AG08395 (cell line): Measurements from ENCODE around the gene WNT1.

Experiments used
- DNase-seq: peaks from one replicate; pipeline ENCODE4 v3.0.0; 2012; ENCODE audit warnings: mixed read lengths, low spot score

Gene WNT1

GRCh38 chr12:48978291-48978740, at the start of gene WNT1:
WNT1 (plus strand) TSS chr12:48978322; CDS start chr12:48978651, 329 bp downstream.
- no peak for DNase-seq

- DNase-seq: no peak
Observed at GRCh38 chr12:48929551-48929950, 48.6 kb upstream of the WNT1 start.

GRCh38 chr12:48930475-48930874, 47.6 kb upstream of the WNT1 start:
- no peak for DNase-seq

GRCh38 chr12:48932878-48933277, 45.2 kb upstream of the WNT1 start:
- DNase-seq: no peak

- DNase-seq: no peak
Observed at GRCh38 chr12:48933664-48934311, 44.3 kb upstream of the WNT1 start.

- DNase-seq: no peak
Observed at GRCh38 chr12:48934312-48934706, 43.8 kb upstream of the WNT1 start.

GRCh38 chr12:48936379-48936979, 41.6 kb upstream of the WNT1 start:
- peak; percentile 91 for DNase-seq

- DNase-seq: no peak
Observed at GRCh38 chr12:48937170-48937569, 41.0 kb upstream of the WNT1 start.

GRCh38 chr12:48938805-48939204, 39.3 kb upstream of the WNT1 start:
- no peak for DNase-seq

- DNase-seq: no peak
Observed at GRCh38 chr12:48940181-48940580, 37.9 kb upstream of the WNT1 start.

GRCh38 chr12:48943221-48943620, 34.9 kb upstream of the WNT1 start:
- no peak for DNase-seq

GRCh38 chr12:48946205-48946604, 31.9 kb upstream of the WNT1 start:
- no peak for DNase-seq

GRCh38 chr12:48946943-48947342, 31.2 kb upstream of the WNT1 start:
- DNase-seq: no peak

GRCh38 chr12:48947727-48948126, 30.4 kb upstream of the WNT1 start:
- no peak for DNase-seq

- no peak for DNase-seq
Observed at GRCh38 chr12:48952691-48953090, 25.4 kb upstream of the WNT1 start.

GRCh38 chr12:48954061-48954460, 24.1 kb upstream of the WNT1 start:
- no peak for DNase-seq

GRCh38 chr12:48954841-48955501, 23.2 kb upstream of the WNT1 start:
- DNase-seq: no peak

- peak; percentile 96 for DNase-seq
Observed at GRCh38 chr12:48956279-48957140, 21.6 kb upstream of the WNT1 start.

- peak; percentile 97 for DNase-seq
Observed at GRCh38 chr12:48957141-48958048, 20.7 kb upstream of the WNT1 start, which contains the start of gene ARF3. ARF3 (minus strand) TSS chr12:48957487; CDS start chr12:48941095, 16,392 bp downstream.

- no peak for DNase-seq
Observed at GRCh38 chr12:48958049-48958388, 20.1 kb upstream of the WNT1 start.

GRCh38 chr12:48960834-48961233, 17.3 kb upstream of the WNT1 start:
- no peak for DNase-seq
